SK-N-MC (cell line): ENCODE data around the gene RNASE2.

Experiments used
- EZH2 ChIP-seq: fragments of 200-600 bp; sonication (generic); IDR thresholded peaks from one replicate; pipeline ENCODE4 v1.6.1; 2017; ENCODE audit warnings: antibody characterized with exemption
- FOXP2 ChIP-seq: optimal IDR thresholded peaks from 2 replicates; pipeline ENCODE3; 2011; ENCODE audit warnings: mild to moderate bottlenecking, moderate library complexity; ENCODE audit not compliant: insufficient read depth; ENCODE audit errors: extremely low read length, control extremely low read depth
- POLR2AphosphoS5 ChIP-seq: IDR thresholded peaks from 2 replicates; pipeline ENCODE4 v1.6.1; 2012; ENCODE audit warnings: mild to moderate bottlenecking, low read depth, low read length, borderline replicate concordance

- TF ChIP-seq EZH2 (no peak), POLR2AphosphoS5 (no peak), FOXP2 (peak; percentile 53)
Measured at GRCh38 chr14:20970983-20971704, 15.9 kb downstream of the RNASE2 start.
